HG03571 (cell line): ENCODE data around the gene MRPS5.
"Not testable (repeated sequence)": the region's sequence is repeated elsewhere in the genome, so short reads cannot be mapped to it uniquely, and the experiment has no call there.

Experiments used
- ATAC-seq: cut with Tn5 transposase; IDR thresholded peaks from one replicate; pipeline ENCODE4 v1.9.1; 2021; ENCODE audit not compliant: unreplicated experiment

The MRPS5 gene

DNA sequence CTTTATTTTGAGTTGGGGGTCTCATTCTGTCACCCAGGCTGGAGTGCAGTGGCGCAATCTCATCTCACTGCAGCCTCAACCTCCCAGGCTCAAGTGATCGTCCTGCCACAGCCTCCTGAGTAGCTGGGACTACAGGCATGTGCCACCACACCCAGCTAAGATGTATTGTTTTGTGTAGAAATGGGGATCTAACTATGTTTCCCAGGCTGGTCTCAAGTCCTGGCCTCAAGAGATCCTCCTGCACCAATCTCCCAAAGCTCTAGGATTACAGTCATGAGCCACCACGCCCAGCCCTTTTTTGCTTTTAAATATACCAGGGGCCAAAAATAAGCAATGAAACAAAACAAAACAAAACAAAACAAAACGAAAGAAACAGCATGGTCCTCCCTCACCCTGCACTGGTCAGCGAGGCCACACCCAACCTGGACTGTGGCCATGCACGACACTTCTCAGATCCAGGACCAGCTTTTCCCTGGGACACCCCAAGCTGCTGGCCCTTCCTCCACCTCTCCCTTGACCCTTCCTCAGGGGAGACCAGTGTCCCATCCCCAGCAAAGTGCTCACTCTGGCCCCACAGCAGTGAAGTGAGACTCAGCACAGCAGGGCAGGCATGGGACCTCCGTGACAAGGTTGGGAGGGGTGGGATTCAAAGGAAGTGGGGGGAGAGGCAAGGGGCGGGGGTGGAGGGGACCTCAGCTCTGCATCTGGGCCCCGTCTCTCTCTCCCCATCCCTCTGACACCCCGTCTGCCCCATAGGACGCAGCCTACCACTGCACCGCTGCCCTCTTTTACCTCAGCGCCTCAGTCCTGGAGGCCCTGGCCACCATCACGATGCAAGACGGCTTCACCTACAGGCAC, 72.6 kb downstream of the MRPS5 start:
- ATAC-seq: no peak

- ATAC-seq: no peak
These were observed 73.7 kb downstream of the MRPS5 start for GRCh38 chr2:95047629-95048510.

DNA sequence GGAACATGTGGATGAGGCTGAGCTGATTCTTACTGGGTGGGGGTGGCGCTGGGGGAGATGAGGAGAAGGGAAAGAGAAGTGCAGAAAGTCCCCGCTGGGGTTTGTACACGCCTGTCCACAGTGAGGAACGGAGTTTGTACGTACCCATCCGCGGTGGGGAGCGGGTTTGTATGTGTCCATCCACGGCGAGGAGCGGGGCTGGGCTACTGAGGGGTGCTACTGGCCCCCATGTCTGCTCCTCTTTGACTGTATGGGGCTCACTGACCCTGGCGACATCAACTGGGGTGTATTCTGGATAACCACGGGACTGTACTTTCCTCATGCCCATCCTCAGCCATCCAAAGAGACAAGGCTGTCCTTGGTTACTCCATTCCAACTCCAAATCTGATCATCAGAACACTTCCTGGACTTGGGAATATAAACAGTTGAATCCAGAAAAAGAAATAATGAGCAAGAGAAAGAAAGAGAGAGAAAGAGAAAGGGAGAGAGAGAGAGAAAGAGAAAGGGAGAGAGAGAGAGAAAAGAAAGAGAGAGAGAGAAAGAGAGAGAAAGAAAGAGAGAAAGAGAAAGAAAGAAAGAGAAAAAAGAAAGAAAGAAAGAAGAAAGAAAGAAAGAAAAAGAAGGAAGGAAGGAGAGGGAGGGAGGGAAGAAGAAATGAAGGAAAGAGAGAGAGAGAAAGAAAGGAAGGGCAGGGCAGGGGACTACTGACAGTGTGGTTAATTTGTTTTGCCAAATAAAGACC, 75.1 kb downstream of the MRPS5 start:
- ATAC-seq: no peak

- no peak for ATAC-seq
These were observed 77.0 kb downstream of the MRPS5 start for GRCh38 chr2:95044601-95045000.

DNA sequence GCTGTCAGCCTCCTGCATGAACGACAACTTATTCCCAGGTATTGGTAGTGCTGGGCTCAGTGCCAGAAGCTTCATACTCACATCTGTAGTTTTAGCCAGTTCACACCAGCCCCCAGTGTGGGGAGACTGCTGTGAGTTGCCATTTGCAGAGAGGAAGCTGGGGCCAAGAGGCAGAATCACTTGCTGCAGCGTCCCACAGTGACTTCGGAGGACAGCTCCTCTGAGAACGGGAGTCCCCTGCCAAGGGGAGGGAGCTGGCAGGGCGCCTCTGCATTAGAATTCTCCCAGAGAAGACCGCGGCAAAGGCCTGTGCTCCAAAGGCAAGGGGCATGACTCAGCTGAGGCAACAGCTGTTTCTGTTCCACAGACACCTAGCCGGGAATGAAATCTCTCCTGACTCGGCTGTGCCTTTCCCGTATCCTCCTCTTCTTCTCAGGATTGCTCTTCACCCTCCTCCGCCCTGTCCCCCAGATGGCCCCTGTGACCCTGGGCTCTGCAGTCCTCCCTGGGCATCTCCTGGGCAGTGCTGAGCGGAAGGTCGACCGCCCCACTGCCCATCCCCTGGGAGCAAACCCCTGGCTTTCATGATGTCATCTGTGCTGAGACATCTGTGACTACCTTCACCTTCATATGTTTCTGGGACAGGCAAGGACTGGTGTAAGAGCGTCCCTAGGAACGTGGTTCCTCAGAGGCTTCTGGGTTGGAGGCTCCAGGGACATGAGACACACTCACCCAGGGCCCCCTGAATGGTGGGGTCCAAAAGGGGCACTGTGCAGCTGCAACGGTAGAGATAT, 78.1 kb downstream of the MRPS5 start:
- no peak for ATAC-seq

- no peak for ATAC-seq
These were observed 78.9 kb downstream of the MRPS5 start for GRCh38 chr2:95042472-95043271.

DNA sequence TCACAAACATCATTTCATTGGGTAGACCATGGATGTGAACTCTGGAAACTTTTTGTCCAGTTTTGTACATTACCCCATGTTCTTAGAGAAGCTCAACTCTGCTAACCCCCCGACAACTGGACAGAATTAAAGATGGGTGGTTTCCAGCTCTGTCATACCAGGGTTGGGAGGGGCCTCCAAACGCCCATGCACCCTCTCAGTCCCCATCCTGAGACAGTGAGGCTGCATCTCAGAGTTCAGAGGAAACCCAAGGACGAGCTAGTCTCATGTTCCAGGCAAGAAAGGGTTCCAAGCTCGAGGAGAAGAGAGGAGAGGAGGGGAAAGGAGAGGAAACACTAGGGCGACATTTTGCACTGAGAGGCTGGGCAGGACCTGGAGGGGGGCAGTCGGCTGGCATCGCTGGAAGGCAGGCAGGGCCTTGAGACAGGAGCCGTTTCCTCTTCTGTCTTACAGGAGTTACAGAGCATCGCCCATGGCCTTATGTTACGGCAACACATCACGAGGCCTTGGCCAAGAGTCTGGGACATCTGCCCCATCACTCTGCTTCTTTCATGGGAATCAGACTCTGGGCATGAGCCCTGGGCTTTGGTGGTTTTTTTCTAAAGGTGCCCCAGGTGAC, 79.7 kb downstream of the MRPS5 start:
- no peak for ATAC-seq

GRCh38 chr2:95041060-95041823, 80.4 kb downstream of the MRPS5 start:
- no peak for ATAC-seq

DNA sequence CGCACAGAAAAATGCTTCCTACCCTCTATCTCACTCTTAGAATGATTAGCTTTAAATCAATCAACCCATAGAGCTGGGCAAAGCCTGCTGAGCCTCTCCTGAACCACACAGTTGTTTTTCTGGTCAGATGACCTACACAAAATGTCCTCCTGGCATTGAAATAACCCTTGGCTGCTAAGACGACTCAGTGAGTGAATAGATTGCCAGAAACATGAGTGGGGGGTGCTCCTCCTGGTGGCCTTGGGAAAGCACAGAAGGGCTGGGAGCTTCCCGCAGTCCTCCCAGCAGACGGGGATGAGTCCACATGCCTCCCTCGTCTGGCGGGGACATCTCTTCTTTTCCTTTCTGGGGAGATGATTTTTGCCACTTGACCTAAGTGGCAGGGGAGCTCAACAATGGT, 81.2 kb downstream of the MRPS5 start:
- no peak for ATAC-seq

GRCh38 chr2:95039978-95040377, 81.6 kb downstream of the MRPS5 start:
- ATAC-seq: no peak

- ATAC-seq: no peak
These were observed 82.2 kb downstream of the MRPS5 start for GRCh38 chr2:95039363-95039762.

GRCh38 chr2:95038635-95039298, 82.8 kb downstream of the MRPS5 start:
- no peak for ATAC-seq

DNA sequence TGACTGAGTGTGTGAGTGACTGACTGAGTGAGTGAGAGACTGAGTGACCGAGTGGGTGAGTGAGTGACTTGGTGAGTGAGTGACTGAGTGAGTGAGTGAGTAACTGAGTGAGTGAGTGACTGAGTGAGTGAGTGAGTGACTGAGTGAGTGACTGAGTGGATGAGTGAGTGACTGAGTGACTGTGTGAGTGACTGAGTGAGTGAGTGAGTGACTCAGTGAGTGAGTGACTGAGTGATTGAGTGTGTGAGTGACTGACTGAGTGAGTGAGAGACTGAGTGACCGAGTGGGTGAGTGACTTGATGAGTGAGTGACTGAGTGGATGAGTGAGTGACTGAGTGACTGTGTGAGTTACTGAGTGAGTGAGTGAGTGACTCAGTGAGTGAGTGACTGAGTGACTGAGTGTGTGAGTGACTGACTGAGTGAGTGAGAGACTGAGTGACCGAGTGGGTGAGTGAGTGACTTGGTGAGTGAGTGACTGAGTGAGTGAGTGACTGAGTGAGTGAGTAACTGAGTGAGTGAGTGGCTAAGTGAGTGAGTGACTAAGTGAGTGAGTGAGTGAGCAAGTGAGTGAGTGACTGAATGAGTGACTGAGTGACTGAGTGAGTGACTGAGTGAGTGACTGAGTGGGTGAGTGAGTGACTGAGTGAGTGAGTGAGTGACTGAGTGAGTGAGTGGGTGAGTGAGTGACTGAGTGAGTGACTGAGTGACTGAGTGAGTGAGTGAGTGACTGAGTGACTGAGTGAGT, 83.6 kb downstream of the MRPS5 start:
- not testable (repeated sequence) for ATAC-seq

GRCh38 chr2:95037384-95037839, 84.2 kb downstream of the MRPS5 start:
- no peak for ATAC-seq

DNA sequence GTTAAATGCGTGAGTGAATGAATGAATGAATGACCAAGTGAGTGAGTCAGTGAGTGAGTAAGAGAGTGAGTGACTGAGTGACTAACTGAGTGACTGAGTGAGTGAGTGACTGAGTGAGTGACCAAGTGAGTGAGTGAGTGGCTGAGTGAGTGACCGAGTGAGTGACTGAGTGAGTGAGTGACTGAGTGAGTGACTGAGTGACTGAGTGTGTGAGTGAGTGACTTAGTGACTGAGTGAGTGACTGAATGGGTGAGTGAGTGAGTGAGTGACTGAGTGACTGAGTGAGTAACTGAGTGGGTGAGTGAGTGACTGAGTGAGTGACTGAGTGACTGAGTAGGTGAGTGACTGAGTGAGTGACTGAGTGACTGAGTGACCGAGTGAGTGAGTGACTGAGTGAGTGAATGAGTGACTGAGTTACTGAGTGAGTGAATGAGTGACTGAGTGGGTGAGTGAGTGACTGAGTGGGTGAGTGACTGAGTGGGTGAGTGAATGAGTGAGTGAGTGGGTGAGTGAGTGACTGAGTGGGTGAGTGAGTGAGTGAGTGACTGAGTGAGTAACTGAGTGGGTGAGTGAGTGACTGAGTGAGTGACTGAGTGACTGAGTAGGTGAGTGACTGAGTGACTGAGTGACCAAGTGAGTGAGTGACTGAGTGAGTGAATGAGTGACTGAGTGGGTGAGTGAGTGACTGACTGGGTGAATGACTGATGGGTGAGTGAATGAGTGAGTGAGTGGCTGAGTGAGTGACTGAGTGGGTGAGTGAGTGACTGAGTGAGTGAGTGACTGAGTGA, 84.8 kb downstream of the MRPS5 start:
- no peak for ATAC-seq
